ENCODE data around the gene CAND2.
"Not testable (repeated sequence)": the region's sequence is repeated elsewhere in the genome, so short reads cannot be mapped to it uniquely, and the experiment has no call there.

The CAND2 gene

DNA sequence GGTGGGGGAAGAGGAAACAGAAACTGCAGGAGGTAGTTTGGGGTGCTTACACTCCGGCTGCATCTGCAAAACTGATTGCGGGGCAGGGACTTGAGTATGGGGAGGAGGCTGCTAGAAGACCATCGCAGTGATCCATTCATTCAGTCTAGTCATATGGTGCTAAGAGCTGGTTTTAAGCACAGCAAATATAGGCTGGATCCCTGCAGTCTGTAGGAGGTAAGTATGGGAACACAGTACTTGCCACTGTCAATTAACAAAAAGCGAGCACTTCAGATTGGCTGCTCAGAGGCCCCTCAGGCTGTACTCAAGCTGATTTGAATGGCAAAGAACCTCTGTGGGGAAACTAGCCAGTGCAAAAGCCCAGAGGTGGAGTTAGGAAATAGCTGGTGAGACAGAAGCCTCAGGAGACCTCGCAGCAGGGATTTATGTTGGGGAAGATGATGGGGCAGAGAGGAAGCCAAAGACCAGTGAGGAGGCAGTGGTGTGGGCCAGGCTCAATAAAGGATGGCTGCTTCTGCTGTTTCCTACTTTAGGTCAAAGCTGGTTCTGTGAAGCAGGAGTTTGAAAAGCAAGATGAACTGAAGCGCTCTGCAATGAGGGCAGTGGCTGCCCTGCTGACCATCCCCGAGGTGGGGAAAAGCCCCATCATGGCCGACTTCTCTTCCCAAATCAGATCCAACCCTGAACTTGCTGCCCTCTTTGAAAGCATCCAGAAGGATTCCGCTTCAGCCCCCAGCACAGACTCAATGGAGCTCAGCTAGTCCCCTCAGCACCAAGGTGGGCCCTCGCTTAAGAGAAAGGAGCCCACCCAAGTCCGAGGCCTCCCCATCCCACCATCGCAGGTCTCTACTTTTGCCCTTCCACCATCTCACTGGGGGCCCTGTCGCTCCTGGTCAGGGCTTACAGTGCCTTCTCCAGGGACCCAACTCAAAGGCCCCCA is 37.0 kb downstream of the CAND2 start:
- Histone ChIP-seq H3K27ac (ENCODE audit: low read depth, low read length) (peak overlapping the region; percentile 64), H3K9ac (ENCODE audit: low read depth, low read length) (peak overlapping the region; percentile 15; the same call in 1 of the 2 replicates), H3K4me1 (ENCODE audit: insufficient read depth, low read length) (peaks cover 23% of the 10 kb centered on the region; the same call in 1 of the 2 replicates), H3K4me3 (ENCODE audit: low read length) (no peak overlapping the region), H3K27me3 (ENCODE audit: insufficient read depth, low read length) (no peaks in the 10 kb centered on the region), H3K9me3 (ENCODE audit: insufficient read depth, low read depth, low read length) (no peaks in the 10 kb centered on the region), H3K36me3 (ENCODE audit: insufficient read depth, low read length) (peaks cover 87% of the 10 kb centered on the region)
- WGBS = 68% methylated on average over 13 of the region's 13 CpGs

DNA sequence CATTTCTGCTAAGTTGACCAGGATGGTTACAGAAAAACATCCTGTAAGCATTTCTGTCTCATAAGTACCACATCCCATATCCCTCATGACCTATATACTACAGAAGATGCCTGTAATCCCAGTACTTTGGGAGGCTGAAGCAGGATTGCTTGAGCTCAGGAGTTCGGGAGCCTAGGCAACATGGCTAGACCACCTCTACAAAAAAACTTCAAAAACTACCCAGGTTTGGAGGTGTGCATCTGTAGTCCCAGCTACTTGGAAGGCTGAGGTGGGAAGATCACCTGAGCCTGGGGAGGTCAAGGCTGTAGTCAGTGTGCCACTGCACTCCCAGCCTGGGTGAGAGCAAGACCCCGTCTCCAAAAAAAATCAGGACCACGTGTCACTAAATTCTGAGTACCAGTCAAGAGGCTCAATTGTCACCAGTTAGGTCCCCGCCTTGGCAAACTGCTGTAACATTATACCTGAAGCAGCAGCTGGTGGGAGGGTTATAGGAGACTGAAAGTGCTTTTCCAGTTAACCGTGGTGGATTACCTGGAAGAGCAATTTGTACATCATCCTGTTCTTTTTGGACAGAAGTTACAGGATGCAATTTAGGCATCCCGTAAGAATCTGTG is 38.7 kb downstream of the CAND2 start:
- H3K27ac ChIP-seq (ENCODE audit: low read depth, low read length) = no peak overlapping the region; the same call in 1 of the 2 replicates
- H3K9ac ChIP-seq (ENCODE audit: low read depth, low read length) = no peak overlapping the region
- peaks cover 37% of the 10 kb centered on the region for H3K4me1 ChIP-seq (ENCODE audit: insufficient read depth, low read length)
- no peak overlapping the region for H3K4me3 ChIP-seq (ENCODE audit: low read length)
- 93% methylated on average over 6 of the region's 6 CpGs for WGBS
- no peaks in the 10 kb centered on the region for H3K9me3 ChIP-seq (ENCODE audit: insufficient read depth, low read depth, low read length)
- H3K27me3 ChIP-seq (ENCODE audit: insufficient read depth, low read length) = no peaks in the 10 kb centered on the region
- H3K36me3 ChIP-seq (ENCODE audit: insufficient read depth, low read length) = peaks cover 92% of the 10 kb centered on the region

DNA sequence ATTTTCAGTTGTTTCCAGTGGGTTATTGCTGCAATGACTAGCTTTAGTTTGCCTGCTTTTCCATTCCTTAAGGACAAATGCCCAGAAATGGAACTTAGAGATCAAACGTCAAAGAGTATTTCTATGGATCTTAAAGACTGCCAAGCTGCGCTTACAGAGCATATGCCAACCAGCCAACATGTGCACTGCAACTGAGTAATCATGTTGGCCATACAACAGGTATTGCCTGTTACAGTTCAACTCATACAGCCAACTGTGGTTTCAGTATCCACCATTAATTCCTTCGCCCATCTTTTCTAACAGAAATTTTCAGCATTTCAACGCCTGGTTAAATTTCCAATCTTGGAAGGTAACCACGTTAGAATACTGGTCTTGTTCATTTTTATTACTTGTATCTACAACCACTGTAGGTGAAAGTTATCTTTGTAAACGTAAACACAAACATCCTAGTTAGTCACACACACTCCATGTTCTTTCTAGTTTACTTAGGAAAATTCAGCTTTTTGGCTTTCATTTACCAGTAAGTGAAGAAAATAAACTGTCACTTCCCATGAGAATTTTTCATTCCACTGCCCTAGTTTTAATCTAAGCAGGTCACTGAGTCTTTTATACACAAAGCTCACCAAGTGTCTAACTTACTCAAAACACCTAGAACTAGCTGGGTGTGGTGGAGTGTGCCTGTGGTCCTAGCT is 41.0 kb downstream of the CAND2 start:
- peaks cover 37% of the 10 kb centered on the region for H3K4me1 ChIP-seq (ENCODE audit: insufficient read depth, low read length)
- peaks cover 83% of the 10 kb centered on the region for H3K36me3 ChIP-seq (ENCODE audit: insufficient read depth, low read length)
- peak overlapping the region; percentile 36; the same call in 1 of the 2 replicates for H3K9ac ChIP-seq (ENCODE audit: low read depth, low read length)
- no peaks in the 10 kb centered on the region for H3K9me3 ChIP-seq (ENCODE audit: insufficient read depth, low read depth, low read length)
- H3K27me3 ChIP-seq (ENCODE audit: insufficient read depth, low read length) = no peaks in the 10 kb centered on the region
- 0 out of 2 replicates have a peak overlapping the region, but pooled peaks have one; percentile 2 for H3K27ac ChIP-seq (ENCODE audit: low read depth, low read length)
- peak overlapping the region; percentile 26; the same call in 1 of the 2 replicates for H3K4me3 ChIP-seq (ENCODE audit: low read length)
- WGBS = 97% methylated on average over 6 of the region's 6 CpGs

GRCh38 chr3:12838179-12838965 is 41.9 kb downstream of the CAND2 start:
- Histone ChIP-seq H3K9me3 (ENCODE audit: insufficient read depth, low read depth, low read length) (no peaks in the 10 kb centered on the region), H3K4me1 (ENCODE audit: insufficient read depth, low read length) (peaks cover 32% of the 10 kb centered on the region), H3K36me3 (ENCODE audit: insufficient read depth, low read length) (peaks cover 74% of the 10 kb centered on the region), H3K4me3 (ENCODE audit: low read length) (peak overlapping the region; percentile 84; the same call in 1 of the 2 replicates), H3K27ac (ENCODE audit: low read depth, low read length) (no peak overlapping the region), H3K27me3 (ENCODE audit: insufficient read depth, low read length) (no peaks in the 10 kb centered on the region), H3K9ac (ENCODE audit: low read depth, low read length) (peak overlapping the region; percentile 36; the same call in 1 of the 2 replicates)
- WGBS = 89% methylated on average over 13 of the region's 13 CpGs

- Histone ChIP-seq H3K9ac (ENCODE audit: low read depth, low read length) (peak overlapping the region; percentile 99), H3K36me3 (ENCODE audit: insufficient read depth, low read length) (peaks cover 64% of the 10 kb centered on the region), H3K9me3 (ENCODE audit: insufficient read depth, low read depth, low read length) (no peaks in the 10 kb centered on the region), H3K4me1 (ENCODE audit: insufficient read depth, low read length) (peaks cover 22% of the 10 kb centered on the region), H3K27ac (ENCODE audit: low read depth, low read length) (no peak overlapping the region), H3K27me3 (ENCODE audit: insufficient read depth, low read length) (no peaks in the 10 kb centered on the region), H3K4me3 (ENCODE audit: low read length) (peak overlapping the region; percentile 84)
- WGBS = 86% methylated on average over 11 of the region's 11 CpGs
Measured at GRCh38 chr3:12839156-12839946, 42.9 kb downstream of the CAND2 start.

DNA sequence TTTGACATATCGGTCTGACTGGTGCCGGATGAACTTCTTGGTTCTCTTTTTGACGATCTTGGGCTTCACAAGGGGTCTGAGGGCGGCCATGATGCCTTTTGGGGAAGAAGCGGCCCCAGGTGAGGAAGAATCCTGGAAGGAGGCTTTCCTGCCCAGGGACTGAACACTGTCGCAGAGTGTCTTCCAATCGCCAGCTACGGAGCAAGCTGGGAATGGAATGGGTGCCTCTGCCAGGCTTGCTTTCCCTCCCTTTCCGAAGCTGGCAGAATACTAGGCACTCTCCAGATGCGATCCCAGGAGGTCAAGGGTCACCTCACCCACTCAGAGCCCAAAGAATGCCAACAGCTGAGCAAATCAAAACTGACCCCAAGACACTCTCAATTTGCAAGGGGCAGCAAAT is 43.7 kb downstream of the CAND2 start:
- Histone ChIP-seq H3K36me3 (ENCODE audit: insufficient read depth, low read length) (peaks cover 56% of the 10 kb centered on the region), H3K4me1 (ENCODE audit: insufficient read depth, low read length) (peaks cover 17% of the 10 kb centered on the region), H3K4me3 (ENCODE audit: low read length) (peak overlapping the region; percentile 84), H3K9ac (ENCODE audit: low read depth, low read length) (peak overlapping the region; percentile 99)
- H3K27me3 ChIP-seq (ENCODE audit: insufficient read depth, low read length); H3K27ac ChIP-seq (ENCODE audit: low read depth, low read length); H3K9me3 ChIP-seq (ENCODE audit: insufficient read depth, low read depth, low read length): not testable (repeated sequence)
- 47% methylated on average over 10 of the region's 10 CpGs for WGBS

DNA sequence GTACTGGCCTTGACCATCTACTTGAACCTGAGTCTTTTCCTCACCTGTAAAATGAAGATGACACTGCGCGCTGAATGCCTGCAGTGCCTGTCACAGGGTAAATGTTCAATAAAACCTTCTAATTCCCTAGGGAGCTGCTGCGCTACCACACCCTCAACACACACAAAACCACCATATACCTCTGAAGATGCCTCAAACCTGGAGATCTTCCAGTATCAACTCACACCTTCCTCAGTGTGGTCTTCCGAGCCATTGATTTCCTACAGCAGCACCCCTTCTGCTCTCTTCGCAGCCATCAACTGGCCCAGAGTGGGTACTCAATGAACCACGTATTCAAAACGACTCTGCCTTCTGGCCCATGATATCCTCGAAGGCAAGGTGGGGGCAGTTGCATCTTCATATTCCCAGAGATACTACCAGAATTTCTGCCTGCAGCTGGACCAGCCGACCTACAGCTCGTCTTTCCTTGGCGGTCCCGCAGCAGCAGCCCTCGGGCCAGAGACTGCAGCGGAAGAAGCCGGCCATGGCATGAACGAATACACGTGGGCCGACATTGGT is 44.2 kb downstream of the CAND2 start:
- peaks cover 51% of the 10 kb centered on the region for H3K36me3 ChIP-seq (ENCODE audit: insufficient read depth, low read length)
- WGBS = 6% methylated on average over 18 of the region's 18 CpGs
- H3K27ac ChIP-seq (ENCODE audit: low read depth, low read length) = peak overlapping the region; percentile 91

GRCh38 chr3:12841149-12841969 is 44.9 kb downstream of the CAND2 start, which contains the start of gene RPL32:
RPL32 (minus strand) TSS chr3:12841565; CDS start chr3:12840237, 1,328 bp downstream.
- Histone ChIP-seq H3K4me3 (ENCODE audit: low read length) (peak within 1 kb of the TSS; percentile 84), H3K9ac (ENCODE audit: low read depth, low read length) (peak within 1 kb of the TSS; percentile 99), H3K4me1 (ENCODE audit: insufficient read depth, low read length) (peaks cover 17% of the 10 kb centered on the region), H3K9me3 (ENCODE audit: insufficient read depth, low read depth, low read length) (peaks cover 4% of the 10 kb centered on the region; the same call in 1 of the 2 replicates), H3K27me3 (ENCODE audit: insufficient read depth, low read length) (no peaks in the 10 kb centered on the region), H3K36me3 (ENCODE audit: insufficient read depth, low read length) (peaks cover 44% of the 10 kb centered on the region), H3K27ac (ENCODE audit: low read depth, low read length) (peak within 1 kb of the TSS; percentile 91)
- under 1% methylated on average over 39 of the region's 43 CpGs for WGBS

More for the DNA sequence above, 44.2 kb downstream of the CAND2 start:
- Histone ChIP-seq H3K4me3 (ENCODE audit: low read length) (peak overlapping the region; percentile 84), H3K9ac (ENCODE audit: low read depth, low read length) (peak overlapping the region; percentile 99), H3K4me1 (ENCODE audit: insufficient read depth, low read length) (peaks cover 17% of the 10 kb centered on the region), H3K9me3 (ENCODE audit: insufficient read depth, low read depth, low read length) (no peaks in the 10 kb centered on the region), H3K27me3 (ENCODE audit: insufficient read depth, low read length) (no peaks in the 10 kb centered on the region)

DNA sequence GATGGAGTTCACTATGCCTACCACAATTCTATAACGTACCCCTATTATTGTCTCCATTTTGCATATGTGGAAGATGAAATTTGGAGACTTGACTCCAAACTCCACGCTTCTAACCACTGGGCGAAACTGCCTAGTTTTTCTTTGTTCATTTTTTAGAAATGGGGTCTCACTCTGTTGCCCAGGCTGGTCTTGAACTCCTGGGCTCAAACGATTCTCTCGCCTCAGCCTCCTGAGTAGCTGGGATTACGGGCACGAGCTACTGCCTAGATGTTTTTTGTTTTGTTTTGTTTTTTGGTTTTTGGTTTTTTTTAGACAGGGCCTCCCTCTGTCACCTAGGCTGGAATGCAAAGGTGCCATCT is 45.5 kb downstream of the CAND2 start:
- H3K4me3 ChIP-seq (ENCODE audit: low read length) = peak overlapping the region; percentile 84
- H3K27me3 ChIP-seq (ENCODE audit: insufficient read depth, low read length) = no peaks in the 10 kb centered on the region
- H3K9me3 ChIP-seq (ENCODE audit: insufficient read depth, low read depth, low read length) = peaks cover 9% of the 10 kb centered on the region; the same call in 1 of the 2 replicates
- H3K9ac ChIP-seq (ENCODE audit: low read depth, low read length) = peak overlapping the region; percentile 99
- peaks cover 17% of the 10 kb centered on the region for H3K4me1 ChIP-seq (ENCODE audit: insufficient read depth, low read length)
- no peak overlapping the region for H3K27ac ChIP-seq (ENCODE audit: low read depth, low read length)
- H3K36me3 ChIP-seq (ENCODE audit: insufficient read depth, low read length) = peaks cover 38% of the 10 kb centered on the region
- 74% methylated on average over 6 of the region's 7 CpGs for WGBS

All from HUES64 (cell line).